ENCODE data around the gene CORT.
"Not testable (repeated sequence)": the region's sequence is repeated elsewhere in the genome, so short reads cannot be mapped to it uniquely, and the experiment has no call there.

The CORT gene

DNA sequence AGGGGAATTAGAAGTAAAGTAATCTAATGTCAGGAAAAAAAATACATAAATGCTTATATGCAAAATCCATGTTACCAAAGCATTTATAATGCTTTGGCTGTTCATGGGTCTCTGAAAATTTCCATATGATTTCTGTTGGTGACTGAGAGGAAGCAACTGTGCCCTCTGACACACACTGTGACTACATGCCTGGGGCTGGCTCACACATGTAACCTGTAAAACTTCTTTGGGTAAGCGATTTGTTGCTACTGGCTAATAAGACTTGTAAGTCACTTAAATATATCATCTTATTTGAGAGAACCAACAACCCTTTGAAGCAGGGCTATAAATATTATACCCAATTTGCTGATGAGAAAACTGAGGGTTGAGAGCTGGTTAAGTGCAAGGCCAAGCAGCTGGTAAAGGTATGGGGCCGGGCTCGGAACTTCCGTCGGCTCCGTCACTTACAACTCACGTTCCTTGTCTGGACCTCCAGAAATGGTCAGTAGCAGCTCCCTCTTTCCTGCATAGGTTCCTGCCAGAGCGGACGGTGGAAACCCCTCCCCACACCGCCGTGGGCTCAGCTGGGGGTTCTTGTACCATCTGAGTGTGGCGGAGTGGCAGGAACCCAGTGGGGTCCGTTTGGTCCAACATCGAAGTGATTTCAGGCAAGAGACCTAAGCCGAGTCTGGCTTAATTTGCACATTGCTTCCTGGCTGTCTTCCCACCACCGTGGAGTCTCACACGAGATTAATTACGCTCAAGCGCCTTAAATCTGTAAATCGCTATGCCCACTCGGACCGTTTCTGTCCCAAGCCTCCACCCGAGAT, 21.8 kb downstream of the CORT start:
- Mint-ChIP-seq H3K4me3 (peak overlapping the region; percentile 97), H3K27ac (ENCODE audit: low read depth) (peak overlapping the region; percentile 87), H3K27me3 (no peaks in the 10 kb centered on the region), H3K36me3 (ENCODE audit: insufficient read depth) (peaks cover 28% of the 10 kb centered on the region), H3K9me3 (no peaks in the 10 kb centered on the region), H3K4me1 (peaks cover 38% of the 10 kb centered on the region)
- ATAC-seq (replicated peaks; ENCODE audit: extremely low read depth, poor library complexity, severe bottlenecking) (peak; percentile 9), DNase-seq (ENCODE audit: low spot score in 2 of 2) (no peak)

DNA sequence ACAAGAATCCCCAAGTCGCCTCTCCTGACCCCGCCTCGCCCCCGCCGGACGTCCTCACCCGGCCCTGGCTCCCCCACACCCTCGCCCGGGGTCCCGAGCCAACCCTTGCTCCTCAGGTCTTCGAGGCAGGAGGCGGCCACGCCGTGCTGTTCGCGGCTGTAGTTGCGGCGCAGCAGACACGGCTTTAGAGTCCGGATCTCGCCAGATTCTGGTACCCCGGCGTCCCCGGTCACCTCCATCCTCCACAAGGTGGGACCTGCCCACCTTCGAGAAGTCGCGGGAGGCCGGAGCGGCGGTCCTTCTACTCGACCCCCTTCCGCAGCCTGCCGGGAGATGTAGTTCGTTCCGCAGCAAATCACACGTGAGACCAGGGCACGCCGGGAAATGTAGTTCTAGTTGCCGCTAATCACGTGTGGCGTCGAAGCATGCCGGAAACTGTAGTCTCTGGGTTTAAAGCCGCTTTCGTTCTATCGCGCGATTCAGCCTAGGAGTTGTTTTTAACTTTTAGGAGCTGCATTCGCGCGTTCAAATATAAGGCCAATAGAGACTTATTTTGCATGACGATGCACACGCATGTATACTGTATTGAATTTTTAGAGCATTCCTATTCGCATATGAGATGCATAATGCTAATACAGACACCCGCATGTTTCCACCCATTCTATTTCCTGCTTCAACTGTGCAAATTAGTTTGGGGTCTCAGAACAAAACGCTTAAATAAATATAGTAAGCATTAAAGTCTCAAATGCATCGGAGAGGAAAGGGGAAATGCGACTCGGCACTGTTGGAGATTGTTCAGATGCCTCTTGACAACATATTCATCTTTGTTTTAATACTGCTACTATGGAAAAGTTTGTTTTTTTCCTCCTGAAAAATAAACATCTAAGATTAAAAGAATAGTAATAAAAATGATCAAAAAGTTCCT, 22.7 kb downstream of the CORT start, which contains the start of gene DFFA:
TSS of gene DFFA (minus strand) at position 310 of the 925 bp plus-strand sequence. CDS start at position 239, 71 bp downstream.
- H3K27me3 Mint-ChIP-seq: no peaks in the 10 kb centered on the region
- ATAC-seq (replicated peaks; ENCODE audit: extremely low read depth, poor library complexity, severe bottlenecking) (peak; percentile 84), DNase-seq (ENCODE audit: low spot score in 2 of 2) (peak; percentile 80 to 83)
- peaks cover 20% of the 10 kb centered on the region for H3K36me3 Mint-ChIP-seq (ENCODE audit: insufficient read depth)
- H3K4me3 Mint-ChIP-seq: peak within 1 kb of the TSS; percentile 97
- no peaks in the 10 kb centered on the region for H3K9me3 Mint-ChIP-seq
- peak within 1 kb of the TSS; percentile 87 for H3K27ac Mint-ChIP-seq (ENCODE audit: low read depth)
- H3K4me1 Mint-ChIP-seq: peaks cover 38% of the 10 kb centered on the region

DNA sequence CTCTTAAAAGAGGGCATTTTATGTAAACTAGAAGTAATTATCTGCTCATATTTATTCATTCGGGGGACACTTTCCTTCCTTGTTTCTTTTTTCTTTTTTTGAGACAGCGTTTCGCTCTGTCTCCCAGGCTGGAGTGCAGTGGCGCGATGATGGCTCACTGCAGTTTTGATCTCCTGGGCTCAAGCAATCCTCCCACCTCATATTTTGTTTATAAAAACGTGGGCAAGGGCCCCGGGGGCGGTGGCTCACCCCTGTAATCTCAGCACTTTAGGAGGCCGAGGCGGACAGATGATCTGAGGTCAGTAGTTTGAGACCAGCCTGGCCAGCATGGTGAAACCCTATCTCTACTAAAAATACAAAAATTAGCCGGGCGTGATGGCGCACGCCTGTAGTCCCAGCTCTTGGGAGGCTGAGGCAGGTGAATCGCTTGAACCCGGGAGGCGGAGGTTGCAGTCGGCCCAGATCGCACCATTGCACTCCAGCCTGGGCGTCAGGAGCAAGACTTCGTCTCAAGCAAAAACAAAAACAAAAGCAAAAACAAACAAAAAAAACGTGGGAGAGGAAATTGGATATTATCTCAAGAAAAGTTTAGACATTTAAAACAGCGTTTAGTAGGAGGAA, 23.4 kb downstream of the CORT start:
- Mint-ChIP-seq H3K9me3 (no peaks in the 10 kb centered on the region), H3K4me1 (peaks cover 38% of the 10 kb centered on the region), H3K27me3 (no peaks in the 10 kb centered on the region), H3K4me3 (peak overlapping the region; percentile 97), H3K27ac (ENCODE audit: low read depth) (no peak overlapping the region), H3K36me3 (ENCODE audit: insufficient read depth) (peaks cover 13% of the 10 kb centered on the region)
- DNase-seq (ENCODE audit: low spot score in 2 of 2) (no peak), ATAC-seq (replicated peaks; ENCODE audit: extremely low read depth, poor library complexity, severe bottlenecking) (no peak)

DNA sequence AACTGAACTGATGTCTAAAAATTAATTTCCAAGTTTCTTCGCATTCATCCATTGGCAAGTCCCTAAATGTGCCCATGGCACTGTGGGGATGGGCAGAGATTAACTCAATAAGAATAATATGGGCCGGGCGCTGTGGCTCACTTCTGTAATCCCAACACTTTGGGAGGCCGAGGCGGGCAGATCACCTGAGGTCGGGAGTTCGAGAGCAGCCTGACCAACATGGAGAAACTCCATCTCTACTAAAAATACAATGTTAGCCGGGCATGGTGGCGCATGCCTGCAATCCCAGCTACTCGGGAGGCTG, 24.4 kb downstream of the CORT start:
- DNase-seq (ENCODE audit: low spot score in 2 of 2); H3K36me3 Mint-ChIP-seq (ENCODE audit: insufficient read depth); H3K27me3 Mint-ChIP-seq; ATAC-seq (replicated peaks; ENCODE audit: extremely low read depth, poor library complexity, severe bottlenecking); H3K9me3 Mint-ChIP-seq: not testable (repeated sequence)
- H3K4me1 Mint-ChIP-seq: peaks cover 40% of the 10 kb centered on the region
- H3K4me3 Mint-ChIP-seq: peak overlapping the region; percentile 97
- H3K27ac Mint-ChIP-seq (ENCODE audit: low read depth): peak overlapping the region; percentile 87

DNA sequence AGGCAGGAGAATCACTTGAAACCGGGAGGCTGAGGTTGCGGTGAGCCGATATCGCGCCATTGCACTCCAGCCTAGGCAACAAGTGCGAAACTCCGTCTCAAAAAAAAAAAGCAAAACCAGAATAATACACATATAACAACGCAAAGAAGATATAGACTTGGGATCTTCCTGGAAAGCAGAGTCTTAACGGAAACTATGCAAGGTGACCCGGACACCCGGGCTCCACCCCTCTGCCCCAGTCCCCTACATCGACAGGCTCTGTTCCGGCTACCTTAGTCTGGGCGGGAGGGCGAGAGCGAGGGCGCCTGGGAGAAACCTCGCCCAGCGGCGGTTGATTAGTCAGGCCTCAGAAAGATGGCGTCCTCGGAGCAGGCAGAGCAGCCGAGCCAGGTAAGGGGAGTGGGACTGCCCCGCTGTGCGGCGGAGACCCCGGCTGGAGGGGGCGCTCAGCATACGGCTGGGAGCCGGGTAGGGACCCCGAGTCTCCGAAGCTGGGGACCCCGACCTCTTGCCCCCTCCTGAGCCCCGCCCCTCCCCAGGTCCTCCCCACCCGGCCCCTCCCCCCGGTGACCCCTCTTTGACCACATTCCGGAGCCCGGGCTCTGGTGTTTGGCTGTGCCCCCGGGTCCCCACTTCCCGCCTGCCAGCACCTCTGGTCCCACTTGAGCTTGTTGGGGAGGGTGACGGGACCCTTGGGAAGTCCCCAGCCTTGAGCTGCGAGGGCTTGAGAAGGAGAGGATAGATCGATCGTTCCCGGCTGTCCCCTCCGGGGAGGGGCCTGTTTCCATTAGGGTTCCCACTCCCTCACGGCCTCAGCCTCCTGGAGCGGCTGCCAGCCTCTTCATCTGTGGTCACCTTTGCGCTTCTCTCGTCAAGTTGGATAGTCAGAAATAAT, 25.0 kb downstream of the CORT start, which contains the start of gene PEX14:
TSS of gene PEX14 (plus strand) at position 338 of the 895 bp plus-strand sequence. CDS start at position 355, 17 bp downstream.
- Mint-ChIP-seq H3K4me1 (peaks cover 45% of the 10 kb centered on the region), H3K4me3 (peak within 1 kb of the TSS; percentile 97), H3K27me3 (no peaks in the 10 kb centered on the region), H3K36me3 (ENCODE audit: insufficient read depth) (peaks cover 12% of the 10 kb centered on the region), H3K27ac (ENCODE audit: low read depth) (peak within 1 kb of the TSS; percentile 87), H3K9me3 (no peaks in the 10 kb centered on the region)
- DNase-seq (ENCODE audit: low spot score in 2 of 2) (peak; percentile 66 to 74), ATAC-seq (replicated peaks; ENCODE audit: extremely low read depth, poor library complexity, severe bottlenecking) (peak; percentile 81)

DNA sequence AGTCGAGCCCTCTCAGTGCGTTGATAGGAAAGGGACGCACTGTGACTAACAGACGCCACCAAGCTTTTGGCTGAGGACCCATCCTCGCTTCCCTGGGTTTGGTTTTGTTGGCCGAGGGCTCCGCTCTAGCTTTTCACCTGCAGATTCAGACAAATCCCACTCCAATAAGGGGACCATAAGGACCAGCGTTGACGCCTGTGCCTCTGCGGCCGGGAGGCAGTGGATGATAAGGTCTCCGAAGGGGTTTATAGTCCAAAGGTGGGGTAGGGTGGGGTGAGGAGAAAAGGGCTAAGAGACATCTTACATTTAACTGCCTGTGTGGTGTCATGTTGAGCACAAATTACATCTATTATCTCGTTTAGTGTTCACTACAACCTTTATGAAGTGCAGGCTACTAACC, 25.7 kb downstream of the CORT start:
- Mint-ChIP-seq H3K27me3 (no peaks in the 10 kb centered on the region), H3K4me1 (peaks cover 45% of the 10 kb centered on the region), H3K27ac (ENCODE audit: low read depth) (peak overlapping the region; percentile 87), H3K4me3 (peak overlapping the region; percentile 97), H3K36me3 (ENCODE audit: insufficient read depth) (peaks cover 12% of the 10 kb centered on the region), H3K9me3 (no peaks in the 10 kb centered on the region)
- peak; percentile 2 for ATAC-seq (replicated peaks; ENCODE audit: extremely low read depth, poor library complexity, severe bottlenecking)
- DNase-seq (ENCODE audit: low spot score in 2 of 2): no peak

DNA sequence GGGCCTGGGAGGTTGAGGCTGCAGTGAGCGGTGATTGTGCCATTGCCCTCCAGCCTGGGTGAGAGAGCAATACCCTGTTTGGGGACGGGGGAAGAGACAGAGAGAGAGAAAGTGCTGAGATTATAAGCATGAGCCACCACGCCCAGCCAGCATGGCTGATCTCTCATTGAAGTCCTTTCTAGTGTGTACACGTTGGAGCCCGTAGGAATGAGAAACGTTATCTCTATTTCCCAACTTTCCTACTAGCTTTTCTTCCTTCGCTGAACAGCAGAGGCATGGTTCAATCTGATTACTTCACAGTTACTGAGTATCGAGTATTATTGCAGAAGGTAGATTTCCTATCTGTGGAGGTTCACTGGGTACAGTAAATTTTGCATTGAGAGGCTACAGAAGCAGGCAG, 29.5 kb downstream of the CORT start:
- Mint-ChIP-seq H3K27me3 (no peaks in the 10 kb centered on the region), H3K36me3 (ENCODE audit: insufficient read depth) (peaks cover 11% of the 10 kb centered on the region), H3K4me3 (no peak overlapping the region), H3K27ac (ENCODE audit: low read depth) (no peak overlapping the region), H3K4me1 (peaks cover 29% of the 10 kb centered on the region), H3K9me3 (no peaks in the 10 kb centered on the region)
- DNase-seq (ENCODE audit: low spot score in 2 of 2) (no peak), ATAC-seq (replicated peaks; ENCODE audit: extremely low read depth, poor library complexity, severe bottlenecking) (no peak)

DNA sequence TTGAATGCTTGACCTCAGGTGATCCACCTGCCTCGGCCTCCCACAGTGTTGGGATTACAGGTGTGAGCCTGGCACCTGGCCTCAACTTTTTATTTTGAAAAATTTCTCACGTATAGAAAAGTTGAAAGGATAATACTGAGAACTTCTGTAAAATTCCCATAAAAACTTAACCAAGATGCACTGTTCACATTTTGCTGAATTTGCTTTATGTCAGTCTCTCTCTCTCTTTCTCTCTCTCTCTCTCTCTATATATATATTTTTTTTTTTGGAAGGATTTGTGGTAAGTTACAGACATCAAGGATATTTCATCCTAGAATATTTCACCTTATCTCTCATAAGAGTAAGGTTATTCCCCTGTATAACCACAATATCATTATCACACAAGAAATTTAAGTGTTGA, 30.8 kb downstream of the CORT start:
- Mint-ChIP-seq H3K27me3 (no peaks in the 10 kb centered on the region), H3K27ac (ENCODE audit: low read depth) (peak overlapping the region; percentile 41), H3K36me3 (ENCODE audit: insufficient read depth) (peaks cover 12% of the 10 kb centered on the region), H3K4me3 (no peak overlapping the region), H3K4me1 (peaks cover 26% of the 10 kb centered on the region), H3K9me3 (no peaks in the 10 kb centered on the region)
- DNase-seq (ENCODE audit: low spot score in 2 of 2): no peak
- no peak for ATAC-seq (replicated peaks; ENCODE audit: extremely low read depth, poor library complexity, severe bottlenecking)

DNA sequence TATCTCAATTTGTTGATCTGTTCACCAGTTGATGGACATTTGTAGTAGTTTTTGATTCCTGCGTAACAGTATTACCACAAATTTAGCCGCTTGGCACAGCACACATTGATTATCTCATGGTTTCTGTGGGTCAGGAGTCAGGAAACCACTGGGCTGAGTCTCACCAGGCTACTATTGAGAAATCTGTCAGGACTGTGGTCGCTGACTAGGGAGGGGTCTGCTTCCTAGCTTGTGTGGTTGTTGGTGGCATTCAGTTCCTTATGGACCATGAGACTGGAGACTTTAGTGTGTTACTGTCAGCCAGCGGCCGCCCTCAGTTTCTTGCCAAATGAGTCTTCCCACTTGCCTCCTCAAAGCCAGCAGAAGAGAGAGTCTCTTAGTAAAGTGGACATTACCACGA, 34.7 kb downstream of the CORT start:
- Mint-ChIP-seq H3K4me1 (peaks cover 20% of the 10 kb centered on the region), H3K9me3 (no peaks in the 10 kb centered on the region), H3K36me3 (ENCODE audit: insufficient read depth) (peaks cover 15% of the 10 kb centered on the region), H3K27me3 (no peaks in the 10 kb centered on the region), H3K4me3 (no peak overlapping the region), H3K27ac (ENCODE audit: low read depth) (no peak overlapping the region)
- no peak for DNase-seq (ENCODE audit: low spot score in 2 of 2)
- no peak for ATAC-seq (replicated peaks; ENCODE audit: extremely low read depth, poor library complexity, severe bottlenecking)

DNA sequence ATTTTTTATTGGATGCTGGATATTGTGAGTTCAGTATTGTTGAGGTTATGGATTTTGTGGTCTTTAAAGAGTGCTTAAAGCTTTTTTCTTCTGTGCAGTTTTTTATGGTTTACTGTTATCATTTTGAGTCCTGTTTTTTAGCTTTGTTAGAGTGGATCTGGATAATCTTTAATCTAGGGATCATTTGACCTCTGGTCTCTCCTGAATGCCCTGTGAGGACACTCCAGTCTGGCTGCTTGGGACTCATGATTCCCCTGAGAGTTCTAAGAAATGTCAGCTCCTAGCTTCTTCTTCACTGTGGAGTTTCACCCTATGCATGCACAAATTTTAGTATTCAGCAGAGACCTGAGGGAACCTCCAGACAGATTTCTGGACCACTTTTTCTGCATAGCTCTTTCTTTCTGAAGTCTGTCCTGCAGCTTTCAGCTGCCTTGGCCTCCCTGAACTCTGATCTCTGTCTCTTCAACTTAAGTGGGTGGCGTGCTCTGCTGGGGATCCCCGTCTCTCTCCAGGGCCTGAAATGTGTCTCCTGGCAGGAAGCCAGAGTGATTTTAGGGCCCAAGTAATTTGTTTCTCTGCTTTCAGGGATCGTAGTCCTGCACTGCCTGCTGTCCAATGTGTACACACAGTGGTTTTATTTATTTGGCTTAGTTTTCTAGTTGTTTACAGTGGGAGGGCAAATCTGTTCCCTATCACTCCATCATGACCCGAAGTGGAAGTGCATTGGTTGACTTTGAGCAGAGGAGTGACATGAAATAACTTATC, 39.6 kb downstream of the CORT start:
- Mint-ChIP-seq H3K36me3 (ENCODE audit: insufficient read depth) (peaks cover 13% of the 10 kb centered on the region), H3K27ac (ENCODE audit: low read depth) (peak overlapping the region; percentile 69), H3K27me3 (no peaks in the 10 kb centered on the region), H3K4me3 (no peak overlapping the region), H3K9me3 (no peaks in the 10 kb centered on the region), H3K4me1 (peaks cover 20% of the 10 kb centered on the region)
- ATAC-seq (replicated peaks; ENCODE audit: extremely low read depth, poor library complexity, severe bottlenecking) (no peak), DNase-seq (ENCODE audit: low spot score in 2 of 2) (no peak)

DNA sequence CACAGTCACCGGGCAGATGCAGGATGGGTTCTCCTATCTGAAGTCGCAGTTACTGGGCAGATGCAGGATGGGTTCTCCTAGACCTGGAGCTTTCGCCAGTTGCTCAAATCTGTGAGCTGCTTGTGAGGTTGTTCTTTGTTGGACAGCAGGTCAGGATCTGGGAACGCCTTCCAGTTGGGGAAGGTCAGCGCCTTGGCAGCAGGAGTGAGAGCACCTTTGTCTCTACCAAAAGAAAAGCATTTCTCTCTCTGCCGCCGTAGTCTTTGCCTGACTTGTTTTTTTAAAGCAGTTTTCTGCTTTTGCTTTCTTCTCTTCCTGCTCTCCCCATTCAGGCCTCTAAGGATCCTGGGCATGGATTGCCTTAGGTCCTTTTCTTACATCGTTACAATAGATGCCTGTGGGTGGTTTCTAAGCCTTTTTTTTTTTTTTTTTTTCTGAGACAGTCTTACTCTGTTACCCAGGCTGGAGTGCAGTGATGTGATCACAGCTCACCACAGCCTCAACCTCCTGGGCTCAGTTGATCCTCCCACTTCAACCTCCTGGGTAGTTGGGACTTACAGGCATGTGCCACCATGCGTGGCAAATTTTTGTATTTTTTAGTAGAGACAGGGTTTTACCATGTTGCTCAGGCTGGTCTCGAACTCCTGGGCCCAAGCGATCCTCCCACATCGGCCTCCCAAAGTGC, 40.6 kb downstream of the CORT start:
- H3K27ac Mint-ChIP-seq (ENCODE audit: low read depth): no peak overlapping the region

More for the DNA sequence above, 40.6 kb downstream of the CORT start:
- H3K9me3 Mint-ChIP-seq: no peaks in the 10 kb centered on the region
- peaks cover 22% of the 10 kb centered on the region for H3K4me1 Mint-ChIP-seq
- peaks cover 12% of the 10 kb centered on the region for H3K36me3 Mint-ChIP-seq (ENCODE audit: insufficient read depth)
- no peak overlapping the region for H3K4me3 Mint-ChIP-seq
- ATAC-seq (replicated peaks; ENCODE audit: extremely low read depth, poor library complexity, severe bottlenecking) (no peak), DNase-seq (ENCODE audit: low spot score in 2 of 2) (no peak)
- H3K27me3 Mint-ChIP-seq: no peaks in the 10 kb centered on the region

Data from central memory CD8-positive, alpha-beta T cell (primary cell).